ENCODE measurements around the gene BCL7C. TPM values are rescaled to one million over a fixed set of nuclear protein-coding genes. Genes with fewer than 3 reads are reported as not detected.
A peak's percentile ranks its signal among the peaks of the same experiment; 100 is the strongest.

BCL7C gene
- total and polyA plus RNA-seq, 2 of the 13 experiments (the other 11 are each of a cell fraction or from before 2014, with no cell fraction given): 17.7 to 33.8 TPM

GRCh38 chr16:30902029-30902972 lies 8.4 kb upstream of the BCL7C start (continued):
- TF ChIP-seq ZBTB8A (CRISPR knock-in tag; IDR thresholded peaks at IDR 0.05; ENCODE audit: borderline replicate concordance, low read depth) (no peak), ZNF282 (IDR thresholded peaks at IDR 0.05; ENCODE audit: partially characterized antibody) (no peak), MTA1 (CRISPR knock-in tag; IDR thresholded peaks at IDR 0.05; ENCODE audit: borderline replicate concordance) (peak; percentile 29; the same call in 1 of the 2 replicates), ZBTB26 (CRISPR knock-in tag; IDR thresholded peaks at IDR 0.05; ENCODE audit: borderline replicate concordance) (0 out of 2 replicates have a peak, but pooled peaks have one; percentile 46), ZNF333 (CRISPR knock-in tag; IDR thresholded peaks at IDR 0.05; ENCODE audit: borderline replicate concordance) (0 out of 2 replicates have a peak, but pooled peaks have one; percentile 31), MTERF4 (CRISPR knock-in tag; IDR thresholded peaks at IDR 0.05) (no peak), ISL2 (CRISPR knock-in tag; IDR thresholded peaks at IDR 0.05) (no peak), ZBTB20 (CRISPR knock-in tag; IDR thresholded peaks at IDR 0.05; ENCODE audit: borderline replicate concordance, low read depth) (no peak), ZFP62 (CRISPR knock-in tag; IDR thresholded peaks at IDR 0.05) (0 out of 2 replicates have a peak, but pooled peaks have one; percentile 11), RFXAP (CRISPR knock-in tag; IDR thresholded peaks at IDR 0.05; ENCODE audit: borderline replicate concordance) (no peak), ZNF740 (CRISPR knock-in tag; IDR thresholded peaks at IDR 0.05) (0 out of 2 replicates have a peak, but pooled peaks have one; percentile 21), MYC (CRISPR knock-in tag; IDR thresholded peaks at IDR 0.05; ENCODE audit: borderline replicate concordance) (0 out of 2 replicates have a peak, but pooled peaks have one; percentile 13), ZNF646 (CRISPR knock-in tag; IDR thresholded peaks at IDR 0.05) (no peak), ZNF143 (CRISPR knock-in tag; IDR thresholded peaks at IDR 0.05) (no peak; the same call in 1 of the 2 replicates), ZNF615 (CRISPR knock-in tag; IDR thresholded peaks at IDR 0.05; ENCODE audit: borderline replicate concordance) (no peak), E2F5 (CRISPR knock-in tag; conservative IDR thresholded peaks at IDR 0.05) (peak; percentile 31; the same call in 1 of the 2 replicates), GPN1 (CRISPR knock-in tag; IDR thresholded peaks at IDR 0.05; ENCODE audit: borderline replicate concordance) (no peak), ZNF572 (CRISPR knock-in tag; IDR thresholded peaks at IDR 0.05) (no peak)

Measured in HepG2 (cell line).